GM18858 (cell line): ENCODE results near the gene GMNN.
A peak's percentile ranks its signal among the peaks of the same experiment; 100 is the strongest.
"Not testable (repeated sequence)": the region's sequence is repeated elsewhere in the genome, so short reads cannot be mapped to it uniquely, and the experiment has no call there.

ENCODE experiments used
- ATAC-seq: cut with Tn5 transposase; IDR thresholded peaks from one replicate; pipeline ENCODE4 v1.9.1; 2021; ENCODE audit not compliant: unreplicated experiment

Gene GMNN

GRCh38 chr6:24774696-24775519, at the start of gene GMNN:
GMNN (plus strand) TSS chr6:24774937; CDS start chr6:24777247, 2,310 bp downstream.
- ATAC-seq, result peak; percentile 81

- not testable (repeated sequence) for ATAC-seq
These were observed 44.1 kb upstream of the GMNN start for GRCh38 chr6:24730653-24731052.

- not testable (repeated sequence) for ATAC-seq
These were observed 43.1 kb upstream of the GMNN start for GRCh38 chr6:24731456-24732134.

- no peak for ATAC-seq
These were observed 40.6 kb upstream of the GMNN start for GRCh38 chr6:24734166-24734565.

GRCh38 chr6:24734710-24735109, 40.0 kb upstream of the GMNN start:
- ATAC-seq, result not testable (repeated sequence)

GRCh38 chr6:24738741-24739140, 36.0 kb upstream of the GMNN start:
- ATAC-seq, result no peak

- ATAC-seq, result no peak
These were observed 33.9 kb upstream of the GMNN start for GRCh38 chr6:24740861-24741260.

GRCh38 chr6:24742216-24742738, 32.5 kb upstream of the GMNN start:
- no peak for ATAC-seq

GRCh38 chr6:24743265-24743943, 31.3 kb upstream of the GMNN start:
- ATAC-seq, result peak; percentile 74

GRCh38 chr6:24743944-24744335, 30.8 kb upstream of the GMNN start:
- ATAC-seq, result peak; percentile 38

- ATAC-seq, result no peak
These were observed 29.8 kb upstream of the GMNN start for GRCh38 chr6:24744911-24745310.

GRCh38 chr6:24749297-24749696, 25.4 kb upstream of the GMNN start:
- ATAC-seq, result no peak

- not testable (repeated sequence) for ATAC-seq
These were observed 23.9 kb upstream of the GMNN start for GRCh38 chr6:24750878-24751277.

- no peak for ATAC-seq
These were observed 22.2 kb upstream of the GMNN start for GRCh38 chr6:24752503-24752902.

GRCh38 chr6:24752917-24753492, 21.7 kb upstream of the GMNN start:
- ATAC-seq, result no peak

- no peak for ATAC-seq
These were observed 21.2 kb upstream of the GMNN start for GRCh38 chr6:24753545-24753944.

- ATAC-seq, result not testable (repeated sequence)
These were observed 20.4 kb upstream of the GMNN start for GRCh38 chr6:24754378-24754777.

- no peak for ATAC-seq
These were observed 19.5 kb upstream of the GMNN start for GRCh38 chr6:24755279-24755678.

- ATAC-seq, result no peak
These were observed 17.1 kb upstream of the GMNN start for GRCh38 chr6:24757611-24758010.

- no peak for ATAC-seq
These were observed 15.0 kb upstream of the GMNN start for GRCh38 chr6:24759718-24760117.

- no peak for ATAC-seq
These were observed 14.5 kb upstream of the GMNN start for GRCh38 chr6:24760210-24760609.
